ENCODE results near the gene SLC5A6.

SLC5A6 gene

GRCh38 chr2:27170581-27171337 lies 41.3 kb downstream of the SLC5A6 start:
- no peak for DNase-seq

- no peak for DNase-seq
These were observed 46.9 kb downstream of the SLC5A6 start for GRCh38 chr2:27164960-27165763.

- no peak for DNase-seq
These were observed 49.6 kb downstream of the SLC5A6 start for GRCh38 chr2:27162151-27163121.

GRCh38 chr2:27160191-27160590 lies 51.9 kb downstream of the SLC5A6 start:
- DNase-seq = no peak

GRCh38 chr2:27159271-27159670 lies 52.8 kb downstream of the SLC5A6 start:
- DNase-seq = no peak

GRCh38 chr2:27158468-27158867 lies 53.6 kb downstream of the SLC5A6 start:
- DNase-seq = no peak

GRCh38 chr2:27155069-27155520 lies 57.0 kb downstream of the SLC5A6 start:
- DNase-seq = no peak

- no peak for DNase-seq
These were observed 57.6 kb downstream of the SLC5A6 start for GRCh38 chr2:27154488-27154887.

- DNase-seq = no peak
These were observed 59.1 kb downstream of the SLC5A6 start for GRCh38 chr2:27152796-27153464.

GRCh38 chr2:27152102-27152795 lies 59.8 kb downstream of the SLC5A6 start:
- no peak for DNase-seq

GRCh38 chr2:27150639-27151230 lies 61.3 kb downstream of the SLC5A6 start:
- no peak for DNase-seq
